Measurements from ENCODE around the gene PLEKHA4.
"Not testable (repeated sequence)": the region's sequence is repeated elsewhere in the genome, so short reads cannot be mapped to it uniquely, and the experiment has no call there.

PLEKHA4 gene, protein sequence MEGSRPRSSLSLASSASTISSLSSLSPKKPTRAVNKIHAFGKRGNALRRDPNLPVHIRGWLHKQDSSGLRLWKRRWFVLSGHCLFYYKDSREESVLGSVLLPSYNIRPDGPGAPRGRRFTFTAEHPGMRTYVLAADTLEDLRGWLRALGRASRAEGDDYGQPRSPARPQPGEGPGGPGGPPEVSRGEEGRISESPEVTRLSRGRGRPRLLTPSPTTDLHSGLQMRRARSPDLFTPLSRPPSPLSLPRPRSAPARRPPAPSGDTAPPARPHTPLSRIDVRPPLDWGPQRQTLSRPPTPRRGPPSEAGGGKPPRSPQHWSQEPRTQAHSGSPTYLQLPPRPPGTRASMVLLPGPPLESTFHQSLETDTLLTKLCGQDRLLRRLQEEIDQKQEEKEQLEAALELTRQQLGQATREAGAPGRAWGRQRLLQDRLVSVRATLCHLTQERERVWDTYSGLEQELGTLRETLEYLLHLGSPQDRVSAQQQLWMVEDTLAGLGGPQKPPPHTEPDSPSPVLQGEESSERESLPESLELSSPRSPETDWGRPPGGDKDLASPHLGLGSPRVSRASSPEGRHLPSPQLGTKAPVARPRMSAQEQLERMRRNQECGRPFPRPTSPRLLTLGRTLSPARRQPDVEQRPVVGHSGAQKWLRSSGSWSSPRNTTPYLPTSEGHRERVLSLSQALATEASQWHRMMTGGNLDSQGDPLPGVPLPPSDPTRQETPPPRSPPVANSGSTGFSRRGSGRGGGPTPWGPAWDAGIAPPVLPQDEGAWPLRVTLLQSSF

GRCh38 chr19:48868114-48868886, at the start of gene PLEKHA4:
TSS of gene PLEKHA4 (minus strand) at chr19:48868617. CDS start at chr19:48867620, 997 bp downstream.
- DNase-seq: no peak

DNA sequence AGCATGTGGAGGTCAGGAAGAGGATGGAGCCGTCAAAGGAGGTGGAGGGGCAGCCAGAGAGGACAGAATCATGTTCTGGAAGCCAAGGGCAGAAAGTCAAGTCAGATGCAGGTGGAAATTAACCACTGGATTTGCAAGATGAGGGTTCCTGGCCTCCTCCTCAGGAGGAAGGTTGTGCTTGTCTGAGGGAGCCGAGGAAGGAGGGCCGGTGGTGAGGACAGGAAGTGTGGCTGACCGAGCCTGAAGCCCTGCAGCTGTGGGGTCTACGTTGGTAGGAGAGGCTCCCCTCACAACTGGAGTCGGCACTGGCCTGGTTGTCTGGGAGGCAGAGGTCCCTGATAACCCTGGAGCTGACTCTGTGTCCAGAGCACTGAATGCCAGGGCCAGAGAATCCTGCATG, 49.7 kb upstream of the PLEKHA4 start:
- no peak for DNase-seq

GRCh38 chr19:48915757-48916156, 47.3 kb upstream of the PLEKHA4 start:
- peak; percentile 95 for DNase-seq

- DNase-seq: no peak
Observed at GRCh38 chr19:48914181-48914580, 45.8 kb upstream of the PLEKHA4 start.

- DNase-seq: no peak
Observed at GRCh38 chr19:48913114-48913889, 44.9 kb upstream of the PLEKHA4 start.

DNA sequence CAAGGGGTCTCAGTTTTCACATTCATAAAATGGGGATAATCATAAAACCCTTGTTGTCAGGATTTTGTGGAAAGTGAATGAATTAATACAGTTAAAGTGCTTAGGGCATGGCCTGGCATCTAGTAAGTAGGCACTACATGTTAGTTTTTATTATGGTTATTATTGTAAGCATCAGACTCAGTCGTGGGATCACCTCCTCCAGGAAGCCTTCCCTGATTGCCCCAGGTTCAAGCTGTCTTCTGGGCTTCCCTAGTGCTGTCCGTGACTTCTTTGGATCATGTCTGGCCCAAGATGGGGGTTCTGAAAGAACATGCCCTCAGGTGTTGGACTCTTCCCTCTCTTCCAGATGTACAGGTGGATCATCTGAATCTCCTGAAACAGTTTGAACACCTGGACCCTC, 42.4 kb upstream of the PLEKHA4 start:
- DNase-seq: no peak

- not testable (repeated sequence) for DNase-seq
Observed at GRCh38 chr19:48909424-48910077, 41.1 kb upstream of the PLEKHA4 start.

DNA sequence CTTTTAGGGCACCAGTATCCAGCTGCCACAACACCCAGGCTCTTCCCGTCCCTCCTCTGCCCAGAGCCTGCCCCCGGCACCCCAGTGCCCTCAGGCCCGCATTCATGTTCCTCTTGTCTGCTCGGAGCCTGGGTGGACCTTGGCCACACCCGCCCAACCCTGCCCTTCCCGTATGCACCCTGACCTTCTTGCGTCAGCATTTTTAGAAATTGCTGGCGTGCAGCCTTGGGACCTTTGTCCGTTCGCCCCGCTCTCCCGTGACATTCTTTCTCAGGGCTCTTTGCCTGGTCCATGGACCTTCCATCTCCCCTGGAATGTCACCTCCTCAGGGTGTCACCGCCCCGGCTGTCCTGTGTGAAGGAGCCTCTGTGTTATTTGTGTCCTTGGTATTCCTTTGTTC, 39.3 kb upstream of the PLEKHA4 start:
- no peak for DNase-seq

- DNase-seq: no peak
Observed at GRCh38 chr19:48906324-48906723, 37.9 kb upstream of the PLEKHA4 start.

- no peak for DNase-seq
Observed at GRCh38 chr19:48905664-48906063, 37.2 kb upstream of the PLEKHA4 start.

DNA sequence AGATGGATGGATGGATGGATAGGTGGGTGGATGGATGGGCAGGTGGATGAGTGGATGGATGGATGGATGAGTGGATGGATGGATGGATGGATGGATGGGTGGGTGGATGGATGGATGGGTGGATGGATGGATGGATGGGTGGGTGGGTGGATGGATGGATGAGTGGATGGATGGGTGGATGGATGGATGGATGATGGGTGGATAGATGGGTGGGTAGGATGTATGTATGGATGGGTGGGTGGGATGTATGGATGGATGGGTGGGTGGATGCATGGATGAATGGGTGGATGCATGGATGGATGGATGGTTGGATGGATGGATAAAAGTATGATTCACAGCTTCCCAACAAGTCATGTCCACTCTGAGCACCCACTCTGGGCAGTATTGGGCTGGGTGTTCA, 35.4 kb upstream of the PLEKHA4 start:
- DNase-seq: not testable (repeated sequence)

DNA sequence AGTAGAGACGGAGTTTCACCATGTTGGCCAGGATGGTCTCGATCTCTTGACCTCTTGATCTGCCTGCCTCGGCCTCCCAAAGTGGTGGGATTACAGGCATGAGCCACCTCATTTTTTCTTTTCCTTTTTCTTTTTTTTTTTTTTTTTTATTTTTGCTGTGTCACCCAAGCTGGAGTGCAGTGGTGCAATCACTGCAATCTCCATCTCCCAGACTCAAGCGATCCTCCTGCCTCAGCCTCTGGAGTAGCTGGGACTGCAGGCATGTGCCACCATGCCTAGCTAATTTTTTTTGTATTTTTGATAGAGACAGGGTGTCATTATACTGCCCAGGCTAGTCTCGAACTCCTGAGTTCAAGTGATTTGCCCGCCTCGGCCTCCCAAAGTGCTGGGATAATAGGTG, 33.9 kb upstream of the PLEKHA4 start:
- DNase-seq: not testable (repeated sequence)

DNA sequence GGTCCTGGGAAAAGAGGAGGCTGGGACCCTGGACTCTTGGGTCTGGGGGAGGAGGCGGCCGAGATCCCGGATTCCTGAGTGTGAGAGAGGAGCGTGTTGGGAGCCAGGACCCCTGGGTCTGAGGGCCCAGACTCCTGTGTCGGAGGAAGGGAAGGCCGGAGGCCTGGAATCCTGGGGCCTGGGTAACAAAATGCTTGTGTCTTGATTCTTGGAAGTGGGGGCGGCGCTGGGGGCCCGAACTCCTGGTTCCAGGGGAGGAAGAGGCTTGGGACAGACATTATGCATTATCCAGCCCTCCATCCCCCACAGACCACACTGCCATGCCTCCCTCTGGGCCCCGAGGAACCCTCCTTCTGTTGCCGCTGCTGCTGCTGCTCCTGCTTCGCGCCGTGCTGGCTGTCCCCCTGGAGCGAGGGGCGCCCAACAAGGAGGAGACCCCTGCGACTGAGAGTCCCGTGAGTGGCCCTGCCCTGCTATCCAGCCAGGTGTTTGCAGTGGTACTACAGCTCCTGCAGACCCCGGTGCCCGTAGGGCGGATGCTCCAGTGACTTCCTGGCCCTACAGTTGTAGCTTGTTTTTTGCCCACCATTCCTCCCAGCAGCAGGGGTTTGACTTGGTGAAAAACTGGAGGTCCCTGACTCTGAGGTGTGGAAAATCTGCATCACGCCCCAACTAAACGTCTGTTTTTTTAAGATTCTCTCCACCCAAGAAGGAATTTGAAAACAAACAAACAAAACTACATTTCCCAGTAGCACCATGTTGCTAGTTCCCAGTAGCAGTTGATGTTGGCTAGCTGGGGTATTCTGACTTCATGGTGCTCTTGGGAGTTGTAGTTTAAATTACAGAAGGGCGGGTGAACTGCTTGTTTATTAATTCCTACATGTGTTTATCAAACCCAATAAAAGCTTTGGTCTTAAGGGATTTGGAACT, 32.3 kb upstream of the PLEKHA4 start:
- no peak for DNase-seq

GRCh38 chr19:48899781-48900476, 31.5 kb upstream of the PLEKHA4 start, which contains the start of gene NUCB1:
TSS of gene NUCB1 (plus strand) at chr19:48900312. CDS start at chr19:48900797, 485 bp downstream.
- DNase-seq: peak; percentile 99

DNA sequence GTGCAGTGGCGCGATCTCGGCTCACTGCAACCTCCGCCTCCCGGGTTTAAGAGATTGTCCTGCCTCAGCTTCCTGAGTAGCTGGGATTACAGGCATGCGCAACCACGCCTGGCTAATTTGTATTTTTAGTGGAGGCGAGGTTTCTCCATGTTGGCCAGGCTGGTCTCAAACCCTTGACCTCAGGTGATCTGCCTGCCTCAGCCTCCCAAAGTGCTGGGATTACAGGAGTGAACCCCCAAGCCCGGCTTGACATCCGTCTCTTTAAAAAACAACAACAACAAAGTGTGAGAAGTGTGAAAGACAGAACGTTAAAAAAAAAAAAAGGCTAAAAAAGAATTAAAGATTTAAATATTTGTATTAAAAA, 31.0 kb upstream of the PLEKHA4 start:
- not testable (repeated sequence) for DNase-seq

GRCh38 chr19:48897181-48897580, 28.8 kb upstream of the PLEKHA4 start:
- no peak for DNase-seq

DNA sequence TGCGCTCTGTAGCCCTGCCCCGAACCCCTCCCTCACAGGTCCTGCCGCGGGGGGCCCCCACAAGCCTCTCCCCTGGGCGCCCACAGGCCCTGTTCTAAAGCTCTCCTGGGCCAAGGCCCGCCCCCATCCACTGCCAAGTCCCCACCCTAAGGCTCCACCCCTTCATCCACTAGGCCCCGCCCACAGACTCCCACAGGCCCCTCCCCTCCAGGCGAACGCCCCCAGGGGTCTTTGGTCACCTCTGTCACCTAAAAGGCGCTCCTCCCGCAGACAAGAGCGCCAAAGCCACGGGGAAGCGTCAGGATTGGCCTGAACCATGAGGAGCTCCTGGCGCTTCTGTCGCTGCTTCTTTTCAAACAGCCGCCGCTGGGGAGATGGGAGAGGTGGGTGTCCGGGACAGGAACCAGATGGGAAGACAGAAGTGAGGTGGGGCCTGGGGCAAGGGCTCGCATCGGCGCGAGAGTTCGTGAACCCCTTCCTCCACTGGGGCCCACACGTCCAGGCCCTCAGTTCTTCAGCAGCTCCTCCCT, 27.8 kb upstream of the PLEKHA4 start:
- DNase-seq: no peak

DNA sequence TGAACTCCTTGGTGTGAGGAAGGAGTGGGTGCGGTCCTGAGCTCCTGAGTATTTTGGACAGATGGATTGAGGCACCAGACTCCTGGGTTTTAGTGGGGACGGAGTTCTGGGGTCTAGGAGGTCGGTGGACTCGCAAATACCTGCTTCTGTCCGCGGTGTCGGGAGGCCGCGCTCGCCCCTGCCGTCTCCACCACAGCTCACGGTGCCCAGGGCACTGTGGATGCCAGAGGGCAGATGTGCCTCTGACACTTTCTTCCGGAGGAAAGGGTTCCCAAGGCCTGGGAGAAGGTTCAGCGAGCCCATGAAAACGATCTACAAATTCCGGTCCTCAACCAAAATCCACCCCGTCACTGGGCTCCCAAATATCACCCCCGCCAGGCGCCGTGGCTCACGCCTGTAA, 26.8 kb upstream of the PLEKHA4 start:
- no peak for DNase-seq

GRCh38 chr19:48890551-48890950, 22.1 kb upstream of the PLEKHA4 start:
- no peak for DNase-seq

DNA sequence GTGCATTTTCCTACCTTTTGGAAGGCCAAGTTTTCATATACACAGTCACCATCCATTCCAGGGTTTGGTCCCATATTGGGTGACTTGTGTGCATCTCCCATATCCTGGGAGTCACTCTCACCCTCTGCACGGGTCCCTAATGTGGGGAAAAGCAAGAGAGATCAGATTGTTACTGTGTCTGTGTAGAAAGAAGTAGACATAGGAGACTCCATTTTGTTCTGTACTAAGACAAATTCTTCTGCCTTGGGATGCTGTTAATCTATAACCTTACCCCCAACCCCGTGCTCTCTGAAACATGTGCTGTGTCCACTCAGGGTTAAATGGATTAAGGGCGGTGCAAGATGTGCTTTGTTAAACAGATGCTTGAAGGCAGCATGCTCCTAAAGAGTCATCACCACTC, 21.1 kb upstream of the PLEKHA4 start:
- DNase-seq: not testable (repeated sequence)
